GM18867 (cell line): ENCODE measurements around the gene COPS9.

Experiments used
- ATAC-seq: cut with Tn5 transposase; IDR thresholded peaks from one replicate; pipeline ENCODE4 v1.9.1; 2021; ENCODE audit warnings: mild to moderate bottlenecking, moderate library complexity; ENCODE audit not compliant: unreplicated experiment

Gene COPS9

DNA sequence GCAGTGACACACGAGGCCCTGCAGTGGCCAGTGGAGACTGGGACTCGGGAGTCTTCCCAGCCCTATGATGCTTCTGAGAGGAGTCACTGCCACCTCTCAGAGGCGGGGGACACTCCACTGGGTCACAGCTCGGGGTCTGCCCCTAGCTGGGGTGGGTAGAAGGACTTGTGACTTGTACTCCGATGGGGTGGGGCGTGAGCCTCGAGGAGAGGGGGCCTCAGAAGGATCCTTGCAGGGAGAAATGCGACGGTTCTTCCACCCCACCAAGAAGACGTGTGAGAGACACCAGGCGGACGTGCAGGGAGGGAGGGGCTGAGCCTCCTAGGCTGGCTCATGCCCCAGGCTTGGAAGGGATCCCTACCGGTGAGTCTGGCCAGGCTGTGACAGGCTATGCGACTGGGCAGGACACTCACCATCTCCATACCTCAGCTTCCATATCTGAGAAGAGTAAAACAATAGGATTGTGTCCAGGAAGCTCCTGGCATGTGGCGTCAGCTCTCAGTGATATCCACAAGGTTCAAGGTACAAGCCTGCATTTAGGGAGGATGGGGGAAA, 15.4 kb upstream of the COPS9 start:
- ATAC-seq, result no peak

DNA sequence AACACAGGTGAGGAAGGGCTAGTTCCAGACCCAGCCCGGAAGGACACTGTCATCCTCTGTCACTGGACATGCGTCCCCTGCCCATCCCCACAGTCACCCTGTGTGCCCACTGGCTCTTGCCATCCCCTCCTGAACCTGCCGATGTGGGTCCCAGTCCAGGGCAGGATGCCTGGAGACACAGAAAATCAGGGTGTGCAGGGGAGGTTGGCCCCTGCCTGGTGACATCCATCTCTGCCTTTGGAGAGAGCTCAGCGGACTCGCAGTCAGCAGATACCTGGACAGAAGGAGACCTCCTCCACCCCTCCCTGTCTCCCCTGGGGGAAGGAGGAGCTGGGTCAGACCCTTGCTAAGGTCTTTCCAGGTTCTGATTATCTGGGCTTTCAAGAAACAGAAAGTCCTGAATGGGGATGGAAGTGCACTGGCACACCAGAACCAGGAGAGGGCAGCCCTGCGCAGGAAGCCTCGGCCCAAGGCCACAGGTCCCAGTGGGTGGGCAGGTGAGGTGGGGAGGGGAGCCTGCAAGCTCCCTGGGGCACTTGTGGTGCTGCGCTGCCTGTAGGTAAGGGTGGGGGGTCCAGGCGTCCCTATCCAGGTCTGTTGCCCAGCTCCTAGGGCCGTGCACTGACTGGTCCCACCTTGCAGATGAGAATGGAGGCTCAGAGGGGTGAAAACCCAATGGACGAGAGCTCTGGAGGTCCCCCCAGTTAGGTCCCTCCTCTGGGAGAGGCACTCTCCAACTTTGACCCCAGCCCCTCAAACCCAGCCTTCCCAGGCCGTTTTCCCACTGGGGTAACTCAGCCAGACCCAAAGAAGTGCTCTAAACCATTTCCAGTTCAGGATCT, 14.1 kb upstream of the COPS9 start:
- no peak for ATAC-seq

DNA sequence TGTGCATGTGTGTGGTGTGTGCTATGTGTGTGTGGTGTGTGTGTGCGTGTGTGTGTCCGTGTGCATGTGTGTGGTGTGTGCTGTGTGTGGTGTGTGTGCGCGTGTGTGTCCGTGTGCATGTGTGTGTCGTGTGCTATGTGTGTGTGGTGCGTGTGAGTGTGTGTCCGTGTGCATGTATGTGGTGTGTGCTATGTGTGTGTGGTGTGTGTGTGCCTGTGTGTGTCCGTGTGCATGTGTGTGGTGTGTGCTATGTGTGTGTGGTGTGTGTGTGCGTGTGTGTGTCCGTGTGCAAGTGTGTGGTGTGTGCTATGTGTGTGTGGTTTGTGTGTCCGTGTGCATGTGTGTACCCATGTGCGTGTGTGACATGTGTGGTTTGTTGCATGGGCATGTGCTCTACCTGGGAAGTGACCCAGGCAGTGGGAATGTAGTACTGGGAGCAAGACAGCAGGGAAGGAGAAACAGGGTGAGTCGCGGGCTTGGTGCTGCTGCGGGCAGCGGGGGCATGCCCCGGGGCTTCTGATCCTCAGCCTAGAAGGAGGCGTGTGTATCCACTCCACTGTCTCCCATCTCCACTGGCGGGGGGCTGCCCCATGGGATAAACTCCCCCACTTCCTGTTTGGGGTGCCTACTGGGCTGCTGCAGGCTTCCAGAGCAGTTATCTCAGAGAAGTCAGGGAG, 11.9 kb upstream of the COPS9 start:
- ATAC-seq, result no peak

DNA sequence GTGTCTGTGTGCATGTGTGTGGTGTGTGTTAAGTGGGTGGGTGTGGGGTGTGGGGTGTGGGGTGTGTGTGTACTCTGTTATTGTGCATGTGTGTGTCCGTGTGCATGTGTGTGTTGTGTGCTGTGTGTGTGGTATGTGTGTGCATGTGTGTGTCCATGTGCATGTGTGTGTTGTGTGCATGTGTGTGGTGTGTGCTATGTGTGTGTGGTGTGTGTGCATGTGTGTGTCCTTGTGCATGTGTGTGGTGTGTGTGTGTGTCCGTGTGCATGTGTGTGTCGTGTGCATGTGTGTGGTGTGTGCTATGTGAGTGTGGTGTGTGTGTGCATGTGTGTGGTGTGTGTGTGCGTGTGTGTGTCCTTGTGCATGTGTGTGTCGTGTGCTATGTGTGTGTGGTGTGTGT, 11.3 kb upstream of the COPS9 start:
- no peak for ATAC-seq

DNA sequence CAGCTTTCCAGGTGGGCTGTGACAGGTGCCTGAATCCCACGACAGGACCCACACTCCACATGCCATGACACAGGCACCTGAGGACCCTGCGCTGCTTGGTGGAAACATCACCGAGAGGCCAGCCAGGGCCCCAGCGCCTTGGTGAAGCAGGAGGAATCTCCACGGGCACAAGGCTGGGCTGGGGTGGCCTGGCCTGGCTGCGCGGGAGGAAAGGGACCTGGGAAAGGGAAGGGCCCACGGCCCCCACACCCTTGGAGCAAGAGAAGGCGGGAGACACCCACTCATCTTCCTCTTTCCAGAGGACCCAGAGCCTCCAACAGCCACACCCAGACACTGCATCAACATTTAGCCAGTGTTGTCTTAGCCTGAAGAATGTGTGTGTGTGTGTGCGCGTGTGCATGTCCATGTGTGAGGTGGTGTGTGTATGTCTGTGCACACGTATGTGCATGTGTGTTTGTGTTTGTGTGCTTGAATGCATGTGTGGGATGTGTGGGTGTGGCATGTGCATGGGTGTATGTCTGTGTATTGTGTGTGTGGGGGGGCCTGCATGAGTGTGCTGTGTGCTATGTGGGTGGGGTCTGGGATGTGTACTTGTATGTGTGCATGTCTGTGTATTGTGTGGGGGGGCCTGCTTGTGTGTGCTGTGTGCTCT, 10.6 kb upstream of the COPS9 start:
- ATAC-seq, result no peak

DNA sequence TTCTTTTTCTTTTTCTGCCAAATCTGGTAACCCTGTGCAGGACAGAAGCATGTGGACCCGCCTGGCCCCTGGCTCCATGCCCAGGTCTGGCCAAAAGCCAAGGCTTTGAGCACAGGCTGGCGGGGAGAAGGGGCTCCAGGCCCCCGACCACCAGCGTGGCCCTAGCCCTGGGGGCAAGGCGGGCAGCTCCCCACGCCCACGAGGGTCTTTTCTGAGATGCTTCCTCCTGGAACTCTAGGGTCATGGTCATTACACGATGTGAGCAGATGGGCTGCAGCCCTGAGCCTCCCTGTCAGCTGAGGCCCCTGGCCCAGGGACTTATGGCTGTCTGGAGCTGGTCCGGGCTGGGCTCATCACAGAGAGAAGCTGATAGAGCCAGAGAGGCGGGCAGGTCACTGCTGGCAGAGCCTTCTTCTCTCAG, 10.0 kb upstream of the COPS9 start:
- no peak for ATAC-seq

DNA sequence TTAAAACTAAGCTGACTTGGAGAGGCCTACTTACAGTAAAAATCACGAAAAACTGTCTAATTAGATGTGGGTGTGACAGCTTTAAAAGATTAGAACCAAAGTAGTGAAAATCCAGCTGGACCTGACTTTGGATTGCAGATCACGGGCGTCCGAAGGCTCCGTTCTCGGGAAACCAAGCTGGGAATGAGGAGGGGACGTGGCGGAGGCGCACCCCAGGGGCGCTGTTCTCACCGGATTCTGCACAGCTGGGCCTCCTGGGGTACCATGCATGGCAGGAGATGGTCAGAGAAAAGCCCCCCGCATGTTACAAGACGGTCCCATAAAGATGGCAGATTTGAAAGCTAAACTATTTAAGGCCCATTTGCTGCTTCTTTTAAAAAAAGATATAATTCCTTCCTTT, 9.4 kb upstream of the COPS9 start:
- ATAC-seq, result no peak

DNA sequence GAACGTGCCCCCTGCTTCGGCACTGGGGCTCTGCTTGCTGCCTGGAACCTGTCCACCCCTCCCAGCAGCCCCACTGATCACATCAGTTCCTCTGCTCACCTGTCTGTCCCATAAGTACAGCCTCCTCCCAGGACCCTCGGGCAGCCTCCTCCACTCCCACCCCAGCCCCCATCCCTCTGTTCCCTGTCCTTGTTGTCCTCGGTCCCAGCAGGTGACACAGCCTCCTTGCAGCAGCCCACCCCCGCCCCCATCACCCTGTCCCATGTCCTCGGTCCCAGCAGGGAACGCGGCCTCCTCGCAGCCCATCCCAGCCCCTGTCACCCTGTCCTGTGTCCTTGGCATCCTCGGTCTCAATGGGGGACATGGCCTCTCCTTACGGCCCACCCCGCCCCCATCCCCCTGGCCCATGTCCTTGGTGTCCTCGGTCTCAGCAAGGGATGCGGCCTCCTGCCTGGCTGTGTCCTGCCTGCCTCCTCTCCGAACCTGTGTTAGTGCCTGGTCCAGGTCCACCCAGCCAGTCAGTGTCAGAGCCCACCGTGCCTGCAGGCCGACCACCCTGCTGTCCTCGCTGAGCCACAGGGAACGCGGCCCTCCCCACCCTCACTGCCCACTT, 8.7 kb upstream of the COPS9 start:
- ATAC-seq, result no peak

DNA sequence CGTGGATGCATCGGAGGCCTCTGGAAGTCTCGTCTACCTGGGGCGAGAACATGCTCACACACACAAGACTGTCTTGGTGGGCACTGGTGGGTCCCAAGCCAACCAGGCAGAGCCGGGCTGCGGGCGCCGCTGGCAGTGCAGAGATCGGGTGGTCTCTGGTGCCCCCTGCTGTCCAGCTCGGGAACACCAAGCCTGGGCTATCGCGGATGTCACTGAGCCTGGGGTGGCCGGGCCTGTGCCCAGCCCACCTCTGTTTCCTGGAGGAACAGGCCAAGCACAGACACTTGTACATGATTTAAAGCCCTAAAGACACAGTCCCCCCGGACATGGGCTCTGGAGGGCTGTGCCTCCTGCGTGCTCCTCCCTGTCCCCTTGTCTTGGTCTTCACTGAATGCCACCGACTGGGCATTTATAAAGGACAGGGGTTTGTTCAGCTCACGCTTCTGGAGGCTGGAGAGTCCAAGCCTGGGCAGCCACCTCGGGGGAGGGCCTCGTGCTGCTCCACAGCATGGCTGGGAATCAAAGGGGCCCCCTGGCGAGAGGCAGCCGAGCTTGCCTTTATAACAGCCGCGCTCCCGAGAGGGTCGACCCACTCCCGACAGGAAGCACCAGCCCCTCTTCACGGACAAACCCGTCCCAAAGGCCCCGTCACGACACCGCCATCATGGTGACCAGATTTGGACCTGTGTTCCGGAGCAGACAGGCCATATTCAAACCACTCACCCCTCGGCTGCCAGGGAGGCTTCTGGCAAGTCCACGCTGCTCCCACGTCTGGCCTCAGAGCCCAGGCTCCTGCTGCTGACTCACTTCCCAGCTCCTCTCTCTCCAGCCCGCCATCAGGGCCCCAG, 7.9 kb upstream of the COPS9 start:
- ATAC-seq, result peak; percentile 75

DNA sequence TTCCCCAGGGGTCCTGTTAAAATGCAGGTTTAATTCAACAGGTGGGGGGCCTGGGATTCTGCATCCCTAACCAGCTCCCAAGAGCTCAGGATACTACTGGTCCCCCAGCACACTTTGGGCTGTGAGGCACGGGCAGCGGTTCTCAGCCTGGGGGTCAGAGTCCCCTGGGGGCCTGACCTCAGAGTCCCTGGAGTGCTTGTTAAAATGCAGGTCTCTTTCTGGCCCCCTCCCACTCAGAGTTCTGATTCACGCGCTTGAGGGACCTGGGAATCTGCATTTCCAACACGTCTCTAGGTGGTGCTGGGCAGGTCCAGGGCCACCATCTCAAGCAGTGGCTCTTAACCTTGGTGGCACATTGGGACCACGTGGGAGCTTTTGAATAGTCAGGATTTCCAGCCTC, 7.2 kb upstream of the COPS9 start:
- ATAC-seq, result no peak

DNA sequence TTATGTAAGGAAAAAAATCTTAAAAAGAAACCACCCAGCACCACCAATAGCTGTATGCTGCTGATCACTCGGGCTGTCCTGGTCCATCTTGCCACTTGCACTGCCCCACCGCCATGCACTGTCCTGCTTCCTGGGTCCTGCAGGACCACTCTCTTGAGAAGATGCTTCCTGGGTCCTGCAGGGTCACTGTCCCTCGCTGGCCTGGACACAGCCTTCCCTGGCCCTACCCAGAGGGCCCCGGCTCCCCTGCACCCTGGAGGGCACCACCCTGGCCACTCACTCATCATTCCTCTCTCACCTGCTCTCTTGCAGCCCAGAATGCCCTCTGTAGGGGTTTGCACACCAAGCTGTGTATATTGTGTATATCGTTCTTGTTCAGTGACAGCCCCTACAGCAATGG, 6.8 kb upstream of the COPS9 start:
- no peak for ATAC-seq

DNA sequence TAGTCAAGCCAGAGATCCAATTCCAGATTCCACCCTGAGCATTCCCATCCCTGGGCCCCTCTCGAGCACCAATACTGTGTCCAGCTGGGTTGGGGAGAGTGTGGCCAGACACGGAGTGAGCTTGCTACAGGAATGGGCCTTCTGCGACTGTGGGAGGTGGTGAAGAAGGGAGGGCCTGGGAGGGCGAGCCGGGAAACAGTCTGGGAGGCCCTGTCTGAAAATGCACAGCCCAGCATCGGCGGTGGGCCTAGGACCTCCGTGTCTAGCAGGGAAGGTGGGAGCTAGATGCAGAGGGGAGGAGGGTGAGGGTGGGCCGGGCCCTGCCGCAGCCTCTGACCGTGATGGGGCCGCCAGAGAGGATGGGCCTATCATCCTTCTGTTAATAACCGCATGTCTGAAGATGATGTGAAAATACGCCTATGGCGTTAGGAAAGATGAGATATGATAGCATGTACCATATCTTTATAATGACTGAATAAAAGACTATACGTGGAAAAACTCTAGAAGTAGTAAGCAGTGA, 6.2 kb upstream of the COPS9 start:
- ATAC-seq, result no peak

DNA sequence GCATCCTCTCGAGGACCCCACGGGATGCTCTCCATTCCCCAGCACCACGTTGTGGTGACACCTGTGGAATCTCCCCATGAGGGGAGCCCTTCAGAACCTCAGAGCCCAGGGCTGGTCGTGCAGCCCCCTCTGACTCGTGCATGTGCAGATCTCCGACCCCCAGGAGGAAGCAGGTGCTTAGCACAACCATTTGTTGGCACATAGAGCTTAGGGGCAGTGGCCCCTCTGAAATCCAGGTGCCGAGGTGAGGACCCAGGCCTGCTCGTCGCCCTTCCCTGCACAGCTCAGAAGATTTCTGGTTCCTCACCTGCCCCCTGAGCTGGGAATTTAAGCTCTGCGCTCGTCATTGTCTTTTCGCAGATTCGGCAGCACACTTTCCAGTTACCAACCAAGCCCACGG, 5.6 kb upstream of the COPS9 start:
- ATAC-seq, result no peak

DNA sequence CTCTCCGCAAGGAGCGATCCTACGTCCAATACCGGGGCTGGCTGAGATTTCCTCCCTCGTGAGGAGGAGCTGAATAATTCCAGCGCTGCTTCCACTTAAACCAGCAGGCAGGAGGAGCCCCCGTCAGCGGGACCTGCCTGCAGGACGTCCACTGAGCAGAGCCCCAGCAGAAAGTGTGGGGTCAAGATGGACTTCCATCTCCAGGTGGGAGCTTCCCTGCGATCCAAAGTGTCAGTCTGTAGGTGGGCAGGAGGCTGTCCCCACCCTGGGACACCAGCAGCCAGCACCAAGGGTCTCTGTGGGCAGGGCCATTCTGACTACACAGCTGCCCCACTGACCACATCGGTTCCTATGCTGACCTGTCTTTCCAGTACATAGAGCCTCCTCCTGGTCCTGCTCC, 4.8 kb upstream of the COPS9 start:
- ATAC-seq, result no peak

DNA sequence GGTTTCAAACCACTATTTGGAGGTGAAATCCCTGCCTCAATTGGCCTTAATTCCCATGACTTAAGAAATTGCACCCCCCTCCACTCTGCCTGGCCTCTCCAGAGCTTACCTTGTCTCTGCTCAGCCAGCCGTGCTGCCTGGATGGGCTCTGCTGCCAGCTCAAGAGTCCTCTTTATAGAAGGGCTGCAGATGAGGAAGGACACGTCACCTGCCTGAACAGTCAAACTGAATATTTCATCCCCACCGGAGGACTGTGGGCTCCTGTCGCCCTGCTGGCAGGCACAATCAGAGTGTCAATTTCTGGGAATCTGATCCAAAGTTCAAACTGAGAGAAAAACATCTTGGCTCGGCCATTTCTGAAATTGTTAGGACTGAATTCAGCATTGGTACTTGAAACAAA, 4.4 kb upstream of the COPS9 start, which contains the start of gene OTOS:
Gene OTOS (minus strand): TSS at position 148 of the 400 bp plus-strand sequence. CDS start 332 bp downstream, outside the sequence.
- ATAC-seq, result no peak

DNA sequence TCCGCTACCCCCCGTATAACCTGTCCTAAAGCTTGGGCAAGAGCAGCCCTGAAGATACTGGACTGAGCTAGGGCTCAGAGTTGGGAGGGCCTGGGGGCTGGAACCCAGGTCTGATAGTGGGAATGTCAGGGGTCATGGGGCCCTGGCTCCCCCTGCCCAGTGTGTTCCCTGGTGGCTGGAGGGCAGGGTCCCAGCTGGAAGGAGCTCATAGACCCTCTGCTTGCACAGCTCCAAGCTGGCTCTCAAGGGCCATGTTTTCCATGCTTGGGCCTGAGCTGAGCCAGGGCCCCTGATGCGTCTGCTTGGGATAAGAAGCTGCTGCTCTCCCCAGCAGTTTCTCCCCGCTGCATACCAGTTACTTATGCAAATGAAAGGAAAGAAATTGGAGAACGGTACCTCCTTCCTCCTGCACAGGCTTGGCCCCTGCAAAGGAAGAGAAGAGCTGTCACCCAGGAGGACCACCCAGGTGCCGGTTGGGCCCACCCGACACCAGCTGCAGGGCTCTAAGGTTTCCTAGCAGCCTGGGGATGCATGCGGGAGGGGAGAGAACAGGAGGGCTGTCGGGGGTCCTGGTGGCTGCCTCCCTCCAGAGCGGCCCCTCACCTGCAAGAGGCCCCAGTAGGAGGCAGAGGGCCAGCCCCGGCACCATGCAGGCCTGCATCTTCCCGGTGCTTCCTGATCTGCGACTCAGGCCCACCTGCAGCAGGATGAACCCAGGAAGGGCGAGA, 3.7 kb upstream of the COPS9 start:
- no peak for ATAC-seq

DNA sequence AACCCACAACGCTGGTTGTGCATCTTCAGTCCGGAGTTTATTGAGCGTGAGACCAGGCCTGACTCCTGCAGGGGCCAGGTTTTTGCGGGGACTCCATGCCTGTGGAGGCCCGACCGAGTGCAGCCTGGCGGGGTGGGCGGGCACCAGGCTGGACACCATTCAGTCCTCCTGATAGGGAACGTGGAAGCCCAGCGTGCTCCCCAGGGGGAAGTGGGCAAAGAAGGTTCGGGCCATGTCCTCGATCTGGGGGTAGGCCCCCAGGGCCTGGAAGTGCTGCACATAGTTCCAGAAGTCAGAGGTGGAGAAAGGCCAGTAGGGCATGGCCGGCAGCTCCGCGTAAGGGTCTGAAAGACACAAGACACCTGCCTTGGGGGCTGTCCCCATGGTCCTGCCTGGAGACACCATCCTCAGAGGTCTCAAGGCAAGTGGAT, 2.9 kb upstream of the COPS9 start:
- no peak for ATAC-seq

DNA sequence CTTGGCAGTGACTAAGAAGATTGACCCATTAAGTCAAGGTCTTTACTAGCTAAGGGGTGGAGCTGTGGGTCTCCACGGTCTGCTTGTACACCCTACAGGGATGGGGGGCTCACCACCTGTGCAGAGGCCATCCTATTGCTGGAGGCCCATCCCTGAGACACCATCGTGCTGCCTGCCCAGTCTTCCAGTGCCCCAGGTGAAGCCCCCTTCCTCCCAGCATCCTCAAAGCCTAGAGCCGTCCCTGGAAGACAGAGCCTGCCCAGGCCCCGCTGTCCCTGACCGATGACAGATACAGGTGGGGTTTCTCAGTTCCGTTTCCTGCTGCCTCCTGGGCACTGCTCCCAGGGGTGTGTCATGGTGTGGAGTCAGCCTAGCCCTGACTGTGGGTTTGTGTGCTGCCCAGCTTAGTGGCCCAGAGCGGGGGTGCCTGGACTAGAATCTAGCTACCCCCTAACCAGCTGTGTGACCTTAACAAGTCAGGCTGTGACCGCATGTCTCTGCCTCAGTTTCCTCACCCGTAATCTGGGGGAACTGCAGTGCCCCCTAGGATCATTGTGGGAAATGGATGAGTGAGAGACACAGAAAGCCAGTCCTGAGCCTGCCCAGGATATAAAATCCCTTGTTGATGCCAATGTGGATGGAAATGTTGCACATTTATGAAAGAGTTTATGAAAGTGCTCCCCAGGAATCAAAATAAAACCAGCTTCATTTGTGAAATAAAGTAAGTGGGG, 2.3 kb upstream of the COPS9 start:
- ATAC-seq, result no peak
